ENCODE measurements around the gene LBHD2. TPM values are rescaled to one million over a fixed set of nuclear protein-coding genes. Genes with fewer than 3 reads are reported as not detected.

LBHD2 gene
- total RNA-seq, 1 experiment from 2014 or later = not detected

- Histone ChIP-seq H3K27ac (ENCODE audit: low read depth, low read length) (peak overlapping the region; percentile 13; the same call in 1 of the 2 replicates), H2AFZ (ENCODE audit: low read depth, low read length, poor library complexity, severe bottlenecking) (no peak overlapping the region), H4K20me1 (ENCODE audit: insufficient read depth) (no peaks in the 10 kb centered on the region), H3K9me2 (ENCODE audit: insufficient read depth) (no peaks in the 10 kb centered on the region), H3K9ac (ENCODE audit: low read length) (0 out of 2 replicates have a peak overlapping the region, but pooled peaks have one; percentile 11), H3K9me3 (ENCODE audit: control insufficient read depth in 1 of 2, insufficient read depth in 1 of 2, low read depth in 1 of 2, low read length in 2 of 2) (no peaks in the 10 kb centered on the region), H3K4me3 (replicated peaks in 1 of 2; ENCODE audit: low read depth in 1 of 2, low read length in 2 of 2) (no peak overlapping the region), H3K4me1 (ENCODE audit: control insufficient read depth in 1 of 2, insufficient read depth in 2 of 2, low read length in 2 of 2) (peaks cover 39 to 67% of the 10 kb centered on the region in 2 experiments), H3K4me2 (ENCODE audit: low read length) (peak overlapping the region; percentile 94), H3K36me3 (ENCODE audit: control insufficient read depth in 1 of 2, insufficient read depth in 2 of 2, low read length in 2 of 2) (no peaks in the 10 kb centered on the region), H3K79me2 (ENCODE audit: insufficient read depth, low read length) (no peaks in the 10 kb centered on the region), H3K27me3 (ENCODE audit: insufficient read depth, low read length) (no peaks in the 10 kb centered on the region)
- ChIA-PET POLR2A (no interaction called here), RAD21 (ENCODE audit: low non-redundant PET in 1 of 2, low total read pairs in 2 of 2, uncharacterized antibody in 2 of 2, unreplicated experiment in 2 of 2) (no interaction called here), CTCF (no interaction called here)
- intact Hi-C loops (cut with micrococcal nuclease) = no loop called here
- no peak for ATAC-seq
- TF ChIP-seq ZNF274 (IDR thresholded peaks at IDR 0.05; ENCODE audit: low read depth, low read length) (no peak), POLR2A (IDR thresholded peaks at IDR 0.05; ENCODE audit: borderline replicate concordance, extremely low read depth, insufficient read depth, insufficient read length) (no peak), EZH2phosphoT487 (IDR thresholded peaks at IDR 0.05; ENCODE audit: borderline replicate concordance) (no peak), CTCF (IDR thresholded peaks at IDR 0.05 in 2 of 3, conservative IDR thresholded peaks at IDR 0.05 in 1 of 3; ENCODE audit: borderline replicate concordance in 1 of 3, insufficient read depth in 1 of 3, low read depth in 2 of 3, low read length in 2 of 3) (no peak)
- BruUV-seq (replicated peaks) = no TSS peak
- no peak for DNase-seq (ENCODE audit: low read depth, low spot score)
Observed at GRCh38 chr14:103073367-103073875, 10.6 kb upstream of the LBHD2 start.
